OCI-LY3 (cell line): ENCODE measurements around the gene ZNF319.

ENCODE experiments used
- EZH2phosphoT487 ChIP-seq: fragments of 200-600 bp; shearing (Covaris generic); IDR thresholded peaks from 2 replicates; pipeline ENCODE4 v1.6.1; 2018; ENCODE audit warnings: antibody characterized with exemption, mixed run types, low read depth
- TF ChIP-seq, protein P1 (sequence below): fragments of 200-600, 300-600 bp; sonication (generic); IDR thresholded peaks from 2 replicates; pipeline ENCODE4 v1.5.1; 2014; ENCODE audit warnings: antibody characterized with exemption, low read length, low read depth

DNA sequence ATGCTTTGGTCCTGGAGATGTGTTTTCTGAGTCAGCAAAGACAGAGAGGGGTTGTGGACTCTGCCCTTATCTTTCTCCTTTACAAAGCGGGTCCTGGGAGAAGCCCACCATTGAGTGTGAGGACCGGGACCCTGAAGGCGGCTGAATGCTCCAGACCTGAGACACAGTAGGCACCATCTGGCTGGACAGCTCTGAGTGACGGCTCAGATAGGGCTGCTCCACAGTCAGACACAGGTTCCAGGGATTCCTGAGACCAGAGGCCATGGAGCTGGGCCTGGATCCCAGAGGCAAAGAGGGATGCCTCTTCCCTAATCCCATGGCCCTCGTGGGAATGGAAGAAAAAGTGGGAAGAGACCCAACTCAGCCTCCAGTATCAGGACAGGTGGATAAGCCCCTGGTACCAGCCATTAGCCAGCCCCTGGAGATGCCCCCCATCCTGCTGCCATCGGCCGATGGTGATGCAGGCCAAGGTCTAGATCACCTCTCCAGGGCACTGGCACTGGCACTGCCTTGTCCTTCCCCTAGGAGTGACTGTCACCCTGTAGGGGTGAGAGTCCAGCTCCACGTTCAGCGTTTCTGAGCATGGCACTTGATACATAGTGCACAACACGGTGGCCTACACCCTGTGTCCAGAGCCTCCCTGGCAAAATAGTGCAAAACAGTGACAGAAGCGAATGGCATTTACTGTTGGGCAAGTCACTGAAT, 29.8 kb upstream of the ZNF319 start:
- TF ChIP-seq, protein P1, sequence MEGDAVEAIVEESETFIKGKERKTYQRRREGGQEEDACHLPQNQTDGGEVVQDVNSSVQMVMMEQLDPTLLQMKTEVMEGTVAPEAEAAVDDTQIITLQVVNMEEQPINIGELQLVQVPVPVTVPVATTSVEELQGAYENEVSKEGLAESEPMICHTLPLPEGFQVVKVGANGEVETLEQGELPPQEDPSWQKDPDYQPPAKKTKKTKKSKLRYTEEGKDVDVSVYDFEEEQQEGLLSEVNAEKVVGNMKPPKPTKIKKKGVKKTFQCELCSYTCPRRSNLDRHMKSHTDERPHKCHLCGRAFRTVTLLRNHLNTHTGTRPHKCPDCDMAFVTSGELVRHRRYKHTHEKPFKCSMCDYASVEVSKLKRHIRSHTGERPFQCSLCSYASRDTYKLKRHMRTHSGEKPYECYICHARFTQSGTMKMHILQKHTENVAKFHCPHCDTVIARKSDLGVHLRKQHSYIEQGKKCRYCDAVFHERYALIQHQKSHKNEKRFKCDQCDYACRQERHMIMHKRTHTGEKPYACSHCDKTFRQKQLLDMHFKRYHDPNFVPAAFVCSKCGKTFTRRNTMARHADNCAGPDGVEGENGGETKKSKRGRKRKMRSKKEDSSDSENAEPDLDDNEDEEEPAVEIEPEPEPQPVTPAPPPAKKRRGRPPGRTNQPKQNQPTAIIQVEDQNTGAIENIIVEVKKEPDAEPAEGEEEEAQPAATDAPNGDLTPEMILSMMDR, result no peak
- TF ChIP-seq EZH2phosphoT487, result no peak
